Measurements from ENCODE around the gene RIN1.

The RIN1 gene

GRCh38 chr11:66333896-66334604 lies 2.2 kb downstream of the RIN1 start:
- H3K27ac Mint-ChIP-seq, result no peak overlapping the region
- peaks cover 21 to 29% of the 10 kb centered on the region in 2 donors for H3K4me1 Mint-ChIP-seq (ENCODE audit: low read depth in 2 of 2)
- no peak overlapping the region for H3K4me3 Mint-ChIP-seq

GRCh38 chr11:66333220-66333877 lies 2.9 kb downstream of the RIN1 start:
- H3K4me1 Mint-ChIP-seq (ENCODE audit: low read depth in 2 of 2), result peaks cover 25 to 31% of the 10 kb centered on the region in 2 donors
- peak overlapping the region in 1 of 2 donors; percentile 80 for H3K27ac Mint-ChIP-seq
- peaks cover 17% of the 10 kb centered on the region for H3K36me3 Mint-ChIP-seq (ENCODE audit: insufficient read depth)
- H3K27me3 Mint-ChIP-seq, result no peaks in the 10 kb centered on the region
- H3K9me3 Mint-ChIP-seq, result no peaks in the 10 kb centered on the region
- H3K4me3 Mint-ChIP-seq, result no peak overlapping the region
- no peak for DNase-seq
- no peak for ATAC-seq (replicated peaks)

More at GRCh38 chr11:66333896-66334604, 2.2 kb downstream of the RIN1 start:
- Mint-ChIP-seq H3K27me3 (no peaks in the 10 kb centered on the region), H3K9me3 (no peaks in the 10 kb centered on the region), H3K36me3 (ENCODE audit: insufficient read depth) (peaks cover 23% of the 10 kb centered on the region)
- no peak for DNase-seq
- ATAC-seq (replicated peaks), result no peak

- Mint-ChIP-seq H3K36me3 (ENCODE audit: insufficient read depth) (peaks cover 15% of the 10 kb centered on the region), H3K27ac (peak overlapping the region in 1 of 2 donors; percentile 80), H3K4me1 (ENCODE audit: low read depth in 2 of 2) (peaks cover 32 to 37% of the 10 kb centered on the region in 2 donors), H3K9me3 (no peaks in the 10 kb centered on the region), H3K27me3 (no peaks in the 10 kb centered on the region), H3K4me3 (no peak overlapping the region)
- ATAC-seq (replicated peaks), result no peak
- no peak for DNase-seq
These were observed 3.6 kb downstream of the RIN1 start for GRCh38 chr11:66332371-66333219.

GRCh38 chr11:66331542-66332370 lies 4.5 kb downstream of the RIN1 start:
- Mint-ChIP-seq H3K27me3 (no peaks in the 10 kb centered on the region), H3K4me1 (ENCODE audit: low read depth in 2 of 2) (peaks cover 29 to 34% of the 10 kb centered on the region in 2 donors), H3K4me3 (no peak overlapping the region), H3K9me3 (no peaks in the 10 kb centered on the region), H3K36me3 (ENCODE audit: insufficient read depth) (peaks cover 11% of the 10 kb centered on the region), H3K27ac (no peak overlapping the region)
- ATAC-seq (replicated peaks) (no peak), DNase-seq (no peak)

- Mint-ChIP-seq H3K36me3 (ENCODE audit: insufficient read depth) (peaks cover 4% of the 10 kb centered on the region), H3K4me1 (ENCODE audit: low read depth in 2 of 2) (peaks cover 25 to 29% of the 10 kb centered on the region in 2 donors), H3K27ac (no peak overlapping the region), H3K4me3 (no peak overlapping the region), H3K27me3 (no peaks in the 10 kb centered on the region), H3K9me3 (no peaks in the 10 kb centered on the region)
- DNase-seq (no peak), ATAC-seq (replicated peaks) (no peak)
These were observed 5.3 kb downstream of the RIN1 start for GRCh38 chr11:66330931-66331330.

- Mint-ChIP-seq H3K4me1 (ENCODE audit: low read depth in 2 of 2) (peaks cover 26 to 27% of the 10 kb centered on the region in 2 donors), H3K4me3 (peak overlapping the region; percentile 15 to 32), H3K36me3 (ENCODE audit: insufficient read depth) (peaks cover 4% of the 10 kb centered on the region), H3K27ac (peak overlapping the region in 1 of 2 donors; percentile 66), H3K9me3 (no peaks in the 10 kb centered on the region), H3K27me3 (no peaks in the 10 kb centered on the region)
- no peak for DNase-seq
- ATAC-seq (replicated peaks), result no peak
These were observed 7.0 kb downstream of the RIN1 start for GRCh38 chr11:66329165-66329673.

- peak overlapping the region; percentile 0 to 66 for H3K27ac Mint-ChIP-seq
- no peaks in the 10 kb centered on the region for H3K9me3 Mint-ChIP-seq
- peaks cover 4% of the 10 kb centered on the region for H3K36me3 Mint-ChIP-seq (ENCODE audit: insufficient read depth)
- H3K27me3 Mint-ChIP-seq, result no peaks in the 10 kb centered on the region
- H3K4me1 Mint-ChIP-seq (ENCODE audit: low read depth in 2 of 2), result peaks cover 27 to 29% of the 10 kb centered on the region in 2 donors
- peak overlapping the region; percentile 27 to 32 for H3K4me3 Mint-ChIP-seq
- DNase-seq (peak; percentile 75 to 81 (median 79)), ATAC-seq (replicated peaks) (peak; percentile 69)
These were observed 7.7 kb downstream of the RIN1 start for GRCh38 chr11:66328302-66329144.

- peak; percentile 93 for ATAC-seq (replicated peaks)
These were observed 8.3 kb downstream of the RIN1 start for GRCh38 chr11:66328031-66328301.

GRCh38 chr11:66327171-66328030 lies 8.8 kb downstream of the RIN1 start:
- H3K27me3 Mint-ChIP-seq, result no peaks in the 10 kb centered on the region
- peaks cover 4% of the 10 kb centered on the region for H3K36me3 Mint-ChIP-seq (ENCODE audit: insufficient read depth)
- H3K4me3 Mint-ChIP-seq, result peak overlapping the region; percentile 27 to 32
- H3K9me3 Mint-ChIP-seq, result no peaks in the 10 kb centered on the region
- H3K27ac Mint-ChIP-seq, result peak overlapping the region; percentile 0 to 66
- DNase-seq (no peak), ATAC-seq (replicated peaks) (no peak)
- H3K4me1 Mint-ChIP-seq (ENCODE audit: low read depth in 2 of 2), result peaks cover 27 to 29% of the 10 kb centered on the region in 2 donors

More at GRCh38 chr11:66328031-66328301, 8.3 kb downstream of the RIN1 start:
- DNase-seq, result peak; percentile 71 to 79 (median 74)
- Mint-ChIP-seq H3K27me3 (no peaks in the 10 kb centered on the region), H3K4me3 (peak overlapping the region; percentile 27 to 32), H3K9me3 (no peaks in the 10 kb centered on the region), H3K27ac (peak overlapping the region; percentile 0 to 66), H3K36me3 (ENCODE audit: insufficient read depth) (peaks cover 4% of the 10 kb centered on the region), H3K4me1 (ENCODE audit: low read depth in 2 of 2) (peaks cover 27 to 29% of the 10 kb centered on the region in 2 donors)

GRCh38 chr11:66326261-66327111 lies 9.7 kb downstream of the RIN1 start:
- peak overlapping the region; percentile 32 to 46 for H3K4me3 Mint-ChIP-seq
- DNase-seq, result no peak
- peak overlapping the region; percentile 71 to 82 for H3K27ac Mint-ChIP-seq
- H3K36me3 Mint-ChIP-seq (ENCODE audit: insufficient read depth), result peaks cover 4% of the 10 kb centered on the region
- H3K27me3 Mint-ChIP-seq, result no peaks in the 10 kb centered on the region
- ATAC-seq (replicated peaks), result no peak
- H3K4me1 Mint-ChIP-seq (ENCODE audit: low read depth in 2 of 2), result peaks cover 27 to 29% of the 10 kb centered on the region in 2 donors
- no peaks in the 10 kb centered on the region for H3K9me3 Mint-ChIP-seq

- ATAC-seq (replicated peaks) (no peak), DNase-seq (no peak)
- Mint-ChIP-seq H3K27ac (peak overlapping the region in 1 of 2 donors; percentile 71), H3K36me3 (ENCODE audit: insufficient read depth) (peaks cover 5% of the 10 kb centered on the region), H3K27me3 (no peaks in the 10 kb centered on the region), H3K4me3 (peak overlapping the region in 1 of 2 donors; percentile 11), H3K4me1 (ENCODE audit: low read depth in 2 of 2) (peaks cover 27 to 29% of the 10 kb centered on the region in 2 donors), H3K9me3 (no peaks in the 10 kb centered on the region)
These were observed 11.0 kb downstream of the RIN1 start for GRCh38 chr11:66325263-66325671.

Data from effector memory CD8-positive, alpha-beta T cell (primary cell).